GM12878 (cell line): Measurements from ENCODE around the gene ARAP1. TPM values are rescaled to one million over a fixed set of nuclear protein-coding genes. Genes with fewer than 3 reads are reported as not detected.

Experiments
- ATAC-seq: fragments of 200-7000 bp; cut with Tn5 transposase; 3 replicates; pipeline ENCODE4 v1.9.1; 2020; ENCODE audit warnings: mild to moderate bottlenecking, moderate library complexity
- BruUV-seq: library from RNA; stranded (reverse); fragments of 400-500 nt; replicated peaks from 2 replicates; lab custom pipeline; 2021; lab: Mats Ljungman, UMichigan
- CTCF ChIA-PET: fragments of 300-600 bp; sonication (Branson Sonifier 250); formaldehyde crosslinking; extraction: SDS; loops from one replicate; lab custom pipeline; 2021; ENCODE audit warnings: inconsistent platforms; lab: Yijun Ruan, JAX
- POLR2A ChIA-PET: fragments of 350-600 bp; formaldehyde crosslinking; extraction: SDS; loops from one replicate; lab custom pipeline; 2021; ENCODE audit warnings: inconsistent platforms; lab: Charles Lee
- RAD21 ChIA-PET: fragments of 300-600 bp; sonication (Branson Sonifier 250); formaldehyde crosslinking; loops from one replicate; lab custom pipeline; 2023; ENCODE audit warnings: antibody characterized with exemption; ENCODE audit not compliant: unreplicated experiment; lab: Charles Lee
- SMC1A ChIA-PET: fragments of 300-600 bp; sonication (Branson Sonifier 250); formaldehyde crosslinking; loops from one replicate; lab custom pipeline; 2023; ENCODE audit not compliant: unreplicated experiment, uncharacterized antibody; lab: Charles Lee
- DNase-seq: peaks from one replicate; pipeline ENCODE4 v3.0.0-alpha.2; 2011; ENCODE audit warnings: low read depth, low spot score
- FAIRE-seq: peaks from 3 replicates; lab custom pipeline; 2011; peaks lifted over from hg19 to GRCh38; lab: Jason Lieb, UNC
- H2AFZ ChIP-seq: 2 replicates; pipeline ENCODE4 v1.6.0; 2011; ENCODE audit warnings: low read depth, low read length, control low read depth; ENCODE audit not compliant: control insufficient read depth
- H3K27ac ChIP-seq: 2 replicates; pipeline ENCODE4 v1.5.1; 2011; ENCODE audit warnings: control low read depth; ENCODE audit not compliant: control insufficient read depth, insufficient read depth
- H3K27me3 ChIP-seq, 2 experiments: replicated peaks in 1 of 2; 2 replicates each; pipeline versions ENCODE4 v1.6.0 to v1.6.1; 2011; ENCODE audit warnings: low read length in 1 of 2; ENCODE audit not compliant: control insufficient read depth in 2 of 2, insufficient read depth in 2 of 2
- H3K36me3 ChIP-seq, 2 experiments: 2 replicates each; pipeline ENCODE4 v1.5.1; 2011; ENCODE audit warnings: low read length in 1 of 2; ENCODE audit not compliant: control insufficient read depth in 2 of 2, insufficient read depth in 2 of 2
- H3K4me1 ChIP-seq: 2 replicates; pipeline ENCODE4 v1.6.1; 2011; ENCODE audit warnings: mild to moderate bottlenecking, low read length, moderate library complexity, mixed read lengths; ENCODE audit not compliant: control insufficient read depth, insufficient read depth
- H3K4me2 ChIP-seq: 2 replicates; pipeline ENCODE4 v1.6.0; 2011; ENCODE audit warnings: control low read depth; ENCODE audit not compliant: control insufficient read depth, insufficient read depth
- H3K4me3 ChIP-seq: fragments of 200-600 bp; sonication (generic); 2 replicates; pipeline ENCODE4 v1.5.1; 2016
- H3K79me2 ChIP-seq: 2 replicates; pipeline ENCODE4 v1.6.0; 2011; ENCODE audit warnings: low read length; ENCODE audit not compliant: control insufficient read depth, insufficient read depth
- H3K9ac ChIP-seq: 2 replicates; pipeline ENCODE4 v1.8.0; 2011; ENCODE audit warnings: low read length, control low read depth, mixed read lengths; ENCODE audit not compliant: control insufficient read depth, insufficient read depth
- H3K9me3 ChIP-seq: replicated peaks from 3 replicates; pipeline ENCODE4 v1.5.1; 2011; ENCODE audit warnings: mild to moderate bottlenecking, low read length; ENCODE audit not compliant: control insufficient read depth, insufficient read depth
- H4K20me1 ChIP-seq: 2 replicates; pipeline ENCODE4 v1.6.0; 2011; ENCODE audit not compliant: control insufficient read depth, insufficient read depth
- ATF7 ChIP-seq: fragments of 450-650 bp; IDR thresholded peaks from 2 replicates; pipeline ENCODE4 v1.6.1; 2016; ENCODE audit warnings: low read depth, mild to moderate bottlenecking
- CEBPB ChIP-seq, 2 experiments: fragments of 150-350 bp in 1 of 2; IDR thresholded peaks; 2 replicates each; pipeline ENCODE4 v1.6.1; 2012 to 2014; ENCODE audit warnings: low read depth in 2 of 2, low read length in 2 of 2, borderline replicate concordance in 1 of 2, inconsistent platforms in 1 of 2
- CHD2 ChIP-seq: IDR thresholded peaks from 2 replicates; pipeline ENCODE4 v1.6.1; 2011; ENCODE audit warnings: low read depth, low read length, improper control_type of control experiment, borderline replicate concordance
- CREB1 ChIP-seq: IDR thresholded peaks from 2 replicates; pipeline ENCODE4 v1.6.1; 2012; ENCODE audit warnings: low read depth, mild to moderate bottlenecking, inconsistent platforms
- CREM ChIP-seq: IDR thresholded peaks from 2 replicates; pipeline ENCODE4 v1.6.1; 2014; ENCODE audit warnings: antibody characterized with exemption, low read depth
- IKZF1 ChIP-seq: fragments of 450-650 bp; conservative IDR thresholded peaks from 2 replicates; pipeline ENCODE4 v1.6.1; 2017; ENCODE audit warnings: antibody characterized with exemption, mild to moderate bottlenecking
- IRF3 ChIP-seq: fragments of 450-650 bp; IDR thresholded peaks from 2 replicates; pipeline ENCODE4 v1.6.1; 2014; ENCODE audit warnings: mild to moderate bottlenecking
- MAX ChIP-seq: IDR thresholded peaks from 2 replicates; pipeline ENCODE4 v1.6.1; 2012; ENCODE audit warnings: low read depth, low read length, improper control_type of control experiment
- NBN ChIP-seq: fragments of 450-650 bp; IDR thresholded peaks from 2 replicates; pipeline ENCODE4 v1.6.1; 2016
- NFYB ChIP-seq: IDR thresholded peaks from 2 replicates; pipeline ENCODE4 v1.6.1; 2011; ENCODE audit warnings: low read depth, mild to moderate bottlenecking, low read length, improper control_type of control experiment, moderate library complexity; ENCODE audit not compliant: insufficient read depth
- PAX5 ChIP-seq: IDR thresholded peaks from 2 replicates; pipeline ENCODE4 v1.6.1; 2011; ENCODE audit warnings: low read depth, low read length, borderline replicate concordance
- PBX3 ChIP-seq: IDR thresholded peaks from 2 replicates; pipeline ENCODE4 v1.6.1; 2011; ENCODE audit warnings: mild to moderate bottlenecking, low read depth, low read length, moderate library complexity; ENCODE audit not compliant: insufficient replicate concordance
- RUNX3 ChIP-seq: IDR thresholded peaks from 2 replicates; pipeline ENCODE4 v1.6.1; 2012; ENCODE audit warnings: low read length, inconsistent platforms
- SIX5 ChIP-seq: IDR thresholded peaks from 2 replicates; pipeline ENCODE4 v1.6.1; 2011; ENCODE audit warnings: mild to moderate bottlenecking, low read depth, low read length, moderate library complexity; ENCODE audit not compliant: severe bottlenecking
- TCF3 ChIP-seq: IDR thresholded peaks from 2 replicates; pipeline ENCODE4 v1.6.1; 2012; ENCODE audit warnings: low read depth, mild to moderate bottlenecking, low read length, borderline replicate concordance; ENCODE audit not compliant: insufficient read depth
- WGBS: methylation state at CpG from one replicate; pipeline ENCODE4 v1.1.6; 2016; ENCODE audit warnings: low lambda C conversion rate; ENCODE audit not compliant: insufficient replicate concordance, insufficient coverage; ENCODE audit errors: missing lambda C conversion rate; 5-methylcytosine and 5-hydroxymethylcytosine counted together
- in situ Hi-C: fragments of 300-500 bp; cut with MboI; formaldehyde crosslinking; loops from 9 replicates; pipeline ENCODE4 v1.14.3; 2018; ENCODE audit warnings: mixed read lengths
- intact Hi-C: fragments of 100-400 bp; cut with micrococcal nuclease; formaldehyde crosslinking; loops from one replicate; pipeline ENCODE4 v1.14.2; 2022; ENCODE audit not compliant: unreplicated experiment
- polyA plus RNA-seq, 11 experiments: library from polyadenylated mRNA; depleted of rRNA in 4 of 11; unstranded in 6 of 11; stranded (reverse) in 5 of 11; fragments of >200 nt; fragmentation: Nextera tagmentation in 4 of 11; fragmentation: Illumina TruSeq in 1 of 11; extraction: Ambion mirVana in 4 of 11; extraction: Trizol in 1 of 11; gene quantifications; 1 replicate in 1 of 11; 2 replicates in 10 of 11; pipeline versions ENCODE4 v1.2.1 to v1.2.3, GENCODE V29; 2011 to 2016; ENCODE audit warnings: inconsistent platforms in 2 of 11, missing spikeins in 2 of 11, low read depth in 1 of 11
- total RNA-seq, 4 experiments: library from RNA; depleted of rRNA in 3 of 4; stranded (reverse); fragments of >200 nt in 3 of 4; fragmentation: Illumina TruSeq in 1 of 4; extraction: Trizol in 1 of 4; gene quantifications; 2 replicates each; pipeline versions ENCODE4 v1.2.1 to v1.2.3, GENCODE V29; 2013 to 2021
- TF ChIP-seq, protein P1 (sequence below): IDR thresholded peaks from 2 replicates; pipeline ENCODE4 v1.6.1; 2011; ENCODE audit warnings: low read depth, low read length, improper control_type of control experiment, borderline replicate concordance

ARAP1 gene
- total and polyA plus RNA-seq, 10 of the 15 experiments (the other 5 are each of a cell fraction or from before 2014, with no cell fraction given) = 0.55 to 102 (median 51.0) TPM

- Histone ChIP-seq H4K20me1 (peaks cover 6% of the 10 kb centered on the region; the same call in 1 of the 2 replicates), H3K4me1 (peaks cover 49% of the 10 kb centered on the region), H3K36me3 (peaks cover 18 to 37% of the 10 kb centered on the region in 2 experiments), H3K79me2 (peaks cover 79% of the 10 kb centered on the region), H3K27ac (peak overlapping the region; percentile 92), H3K9me3 (no peaks in the 10 kb centered on the region), H3K27me3 (no peaks in the 10 kb centered on the region), H3K9ac (peak overlapping the region; percentile 83), H2AFZ (peak overlapping the region; percentile 98), H3K4me3 (peak overlapping the region; percentile 85), H3K4me2 (peak overlapping the region; percentile 92)
- POLR2A ChIA-PET = interaction anchor here (0.6 to 3.2 kb wide), 7 partner anchors 14 to 93 kb away, joined by 3 to 7 read pairs (median 5); no protein-coding TSS in a partner anchor
- 0% methylated on average over 10 of the region's 10 CpGs for WGBS
- peak; percentile 97 for FAIRE-seq
- SMC1A ChIA-PET = interaction anchor here (1.0 to 12.0 kb wide), 5 partner anchors 15 to 455 kb away, joined by 3 to 185 read pairs (median 7); partner anchors contain the start of gene STARD10
- CTCF ChIA-PET = interaction anchor here (1.0 to 18.4 kb wide), 8 partner anchors 12 to 455 kb away, joined by 3 to 469 read pairs (median 7); partner anchors contain the start of genes ATG16L2 and STARD10
- RAD21 ChIA-PET = interaction anchor here (0.6 to 13.9 kb wide), 11 partner anchors 12 to 499 kb away, joined by 3 to 256 read pairs (median 5); partner anchors contain the start of gene STARD10
- intact Hi-C loops = no loop called here
- no peak for DNase-seq
- no TSS peak for BruUV-seq
- in situ Hi-C loops = loop anchor here (10.0 kb wide), 2 partner anchors 73 to 453 kb away; partner anchors contain the start of gene STARD10
- peak; percentile 93 for ATAC-seq
- no peak for TF ChIP-seq TCF3
- TF ChIP-seq CREB1 = peak; percentile 98
- 0 out of 2 replicates have a peak, but pooled peaks have one; percentile 10 for TF ChIP-seq MAX
- TF ChIP-seq NFYB = peak; percentile 93
- TF ChIP-seq PAX5 = 0 out of 2 replicates have a peak, but pooled peaks have one; percentile 24
- peak; percentile 73 for TF ChIP-seq PBX3
- TF ChIP-seq SIX5 = no peak
- TF ChIP-seq CREM = peak; percentile 98
- TF ChIP-seq IKZF1 = 0 out of 2 replicates have a peak, but pooled peaks have one; percentile 34
- TF ChIP-seq CHD2 = peak; percentile 75
- TF ChIP-seq NBN = peak; percentile 85
- TF ChIP-seq CEBPB (IDR thresholded peaks at IDR 0.05; ENCODE audit: borderline replicate concordance in 1 of 2, low read depth in 2 of 2, low read length in 2 of 2) = peak in 1 of 2 experiments; percentile 91; a peak in 1 of 4 replicates
- TF ChIP-seq, protein P1, sequence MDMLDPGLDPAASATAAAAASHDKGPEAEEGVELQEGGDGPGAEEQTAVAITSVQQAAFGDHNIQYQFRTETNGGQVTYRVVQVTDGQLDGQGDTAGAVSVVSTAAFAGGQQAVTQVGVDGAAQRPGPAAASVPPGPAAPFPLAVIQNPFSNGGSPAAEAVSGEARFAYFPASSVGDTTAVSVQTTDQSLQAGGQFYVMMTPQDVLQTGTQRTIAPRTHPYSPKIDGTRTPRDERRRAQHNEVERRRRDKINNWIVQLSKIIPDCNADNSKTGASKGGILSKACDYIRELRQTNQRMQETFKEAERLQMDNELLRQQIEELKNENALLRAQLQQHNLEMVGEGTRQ = no peak
- TF ChIP-seq IRF3 = peak; percentile 8; the same call in 1 of the 2 replicates
- peak; percentile 27; the same call in 1 of the 2 replicates for TF ChIP-seq ATF7
- TF ChIP-seq RUNX3 = peak; percentile 49; the same call in 1 of the 2 replicates
Measured at GRCh38 chr11:72722050-72722748, 30.0 kb downstream of the ARAP1 start.
